Mammary epithelial cell (primary cell): ENCODE data around the gene ARHGAP26.

Source experiments
- CTCF ChIP-seq, 2 donors: IDR thresholded peaks in 1 of 2; conservative IDR thresholded peaks in 1 of 2; 2 replicates each; pipeline ENCODE4 v1.5.1; 2011 to 2012; ENCODE audit warnings: inconsistent platforms in 2 of 2, low read length in 2 of 2, mild to moderate bottlenecking in 2 of 2, control low read depth in 1 of 2, low read depth in 1 of 2; ENCODE audit not compliant: insufficient read depth in 1 of 2; ENCODE audit errors: extremely low read depth in 1 of 2
- EZH2 ChIP-seq: IDR thresholded peaks from 2 replicates; pipeline ENCODE4 v1.6.1; 2012; ENCODE audit warnings: low read length, inconsistent platforms, borderline replicate concordance

- TF ChIP-seq CTCF (conservative IDR thresholded peaks at IDR 0.05 in 1 of 2, IDR thresholded peaks at IDR 0.05 in 1 of 2; ENCODE audit: extremely low read depth in 1 of 2, insufficient read depth in 1 of 2, low read depth in 1 of 2, low read length in 2 of 2) = no peak
- no peak for TF ChIP-seq EZH2
Measured at GRCh38 chr5:143072734-143073133, 302.6 kb downstream of the ARHGAP26 start.
